Measurements from ENCODE around the gene CDK18.

Gene CDK18

GRCh38 chr1:205568135-205568468 lies 63.6 kb downstream of the CDK18 start:
- no peak for DNase-seq (ENCODE audit: low read depth in 1 of 2, low spot score in 1 of 2)

DNA sequence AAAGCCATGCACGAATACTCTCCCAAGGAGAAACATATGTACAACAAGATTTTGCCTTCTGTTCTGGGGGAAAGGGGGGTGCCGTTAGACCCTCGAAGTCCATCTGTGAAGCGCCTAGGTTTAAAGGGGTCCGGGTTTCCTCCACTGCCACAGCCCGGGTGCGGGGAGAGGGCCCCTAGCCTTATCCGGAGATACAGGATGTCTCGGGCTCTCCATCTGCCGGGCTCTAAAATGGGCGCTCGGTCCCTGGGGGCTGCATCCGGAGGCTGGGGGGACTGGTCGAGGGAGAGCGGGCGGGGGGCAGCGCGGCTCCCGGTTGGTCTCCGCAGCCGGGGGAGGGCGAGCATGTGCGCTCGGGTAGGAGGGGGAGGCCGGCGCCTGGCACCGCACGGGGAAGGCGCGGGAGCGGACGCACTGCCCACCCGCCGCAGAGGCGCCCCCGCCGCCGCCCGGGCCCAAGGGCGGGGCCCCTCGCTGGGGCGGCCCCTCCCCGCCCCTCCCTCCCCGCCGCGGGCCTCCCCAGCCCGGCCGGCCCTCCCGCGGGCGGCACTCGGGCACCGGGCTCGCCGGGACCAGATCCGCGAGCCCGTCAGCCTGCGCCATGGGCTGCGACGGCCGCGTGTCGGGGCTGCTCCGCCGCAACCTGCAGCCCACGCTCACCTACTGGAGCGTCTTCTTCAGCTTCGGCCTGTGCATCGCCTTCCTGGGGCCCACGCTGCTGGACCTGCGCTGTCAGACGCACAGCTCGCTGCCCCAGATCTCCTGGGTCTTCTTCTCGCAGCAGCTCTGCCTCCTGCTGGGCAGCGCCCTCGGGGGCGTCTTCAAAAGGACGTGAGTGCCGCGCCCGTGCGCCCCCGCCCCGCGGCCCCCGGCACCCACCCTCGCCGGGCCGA lies 64.2 kb downstream of the CDK18 start:
- DNase-seq (ENCODE audit: low read depth in 1 of 2, low spot score in 1 of 2): no peak

GRCh38 chr1:205569411-205570172 lies 65.1 kb downstream of the CDK18 start:
- DNase-seq (ENCODE audit: low read depth in 1 of 2, low spot score in 1 of 2): no peak

- DNase-seq (ENCODE audit: low read depth in 1 of 2, low spot score in 1 of 2): no peak
Observed at GRCh38 chr1:205570173-205570501, 65.7 kb downstream of the CDK18 start.

GRCh38 chr1:205570796-205571537 lies 66.5 kb downstream of the CDK18 start:
- no peak for DNase-seq (ENCODE audit: low read depth in 1 of 2, low spot score in 1 of 2)

GRCh38 chr1:205571747-205572146 lies 67.3 kb downstream of the CDK18 start:
- no peak for DNase-seq (ENCODE audit: low read depth in 1 of 2, low spot score in 1 of 2)

DNA sequence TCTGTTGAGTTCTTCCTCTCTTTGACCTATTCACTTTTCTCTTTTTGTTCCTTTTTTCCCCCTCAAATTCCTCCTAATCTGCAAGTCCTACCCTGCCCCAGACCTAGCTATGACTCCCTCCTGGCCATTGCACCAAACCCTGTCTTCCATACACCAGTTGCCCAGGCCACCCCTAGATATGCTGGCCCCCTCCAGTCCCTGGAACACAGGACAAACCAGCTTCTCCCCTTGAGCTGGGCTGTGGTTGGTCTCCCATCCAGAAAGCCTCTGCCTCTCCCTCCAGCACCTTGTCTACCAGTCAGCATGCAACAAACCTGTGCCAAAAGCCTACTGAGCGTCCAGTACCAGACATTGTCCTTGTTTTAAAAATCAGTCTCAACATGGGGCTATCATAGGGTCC lies 68.0 kb downstream of the CDK18 start:
- DNase-seq (ENCODE audit: low read depth in 1 of 2, low spot score in 1 of 2): no peak

DNA sequence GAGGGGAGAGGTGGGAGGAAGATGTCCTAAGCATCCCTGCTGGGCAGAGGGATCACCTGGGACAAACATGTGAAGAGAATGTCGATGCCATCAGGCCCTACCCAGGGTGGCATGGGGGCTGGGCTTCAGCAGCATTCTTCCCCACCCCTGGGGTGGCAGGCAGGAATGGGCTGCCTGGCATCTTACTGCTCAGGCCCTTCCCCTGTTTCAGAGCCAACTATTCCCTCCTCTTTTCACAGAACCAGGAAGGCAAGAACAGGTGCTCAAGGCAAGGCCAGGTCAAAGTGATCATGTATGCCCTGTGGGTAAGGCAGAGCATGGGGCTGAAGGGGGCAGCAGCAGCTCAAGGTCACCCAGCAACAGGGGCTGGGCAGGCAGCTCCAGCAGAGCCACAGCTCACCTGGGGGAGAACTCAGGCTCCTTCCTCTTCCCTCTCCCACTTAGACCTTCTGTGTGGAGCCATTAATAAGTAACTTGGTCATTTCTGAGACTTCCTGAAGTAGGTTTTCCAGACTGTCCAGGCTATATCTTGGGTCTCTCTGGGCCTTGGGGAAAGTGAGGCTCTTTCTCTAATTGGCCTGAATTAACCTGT lies 70.9 kb downstream of the CDK18 start:
- no peak for DNase-seq (ENCODE audit: low read depth in 1 of 2, low spot score in 1 of 2)

DNA sequence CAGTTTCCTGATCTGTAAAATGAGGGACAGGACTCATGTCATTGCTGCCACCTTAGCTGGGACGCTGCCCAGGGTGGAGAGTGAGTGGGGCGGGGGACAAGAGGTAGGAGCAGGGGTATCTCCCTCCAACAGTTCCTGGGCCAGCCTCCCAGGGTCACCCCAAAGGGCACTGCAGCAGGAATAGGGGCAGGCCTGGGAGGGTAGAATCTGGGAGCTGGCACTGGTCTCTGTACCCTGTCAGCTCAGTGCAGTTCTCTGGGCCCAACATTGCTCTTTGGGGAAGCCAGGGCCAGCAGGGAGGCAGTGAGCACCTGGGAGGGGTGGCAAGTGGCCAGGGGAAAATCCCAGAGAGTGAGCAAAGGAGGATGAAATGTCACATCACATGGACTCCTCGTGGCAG lies 71.5 kb downstream of the CDK18 start:
- no peak for DNase-seq (ENCODE audit: low read depth in 1 of 2, low spot score in 1 of 2)

DNA sequence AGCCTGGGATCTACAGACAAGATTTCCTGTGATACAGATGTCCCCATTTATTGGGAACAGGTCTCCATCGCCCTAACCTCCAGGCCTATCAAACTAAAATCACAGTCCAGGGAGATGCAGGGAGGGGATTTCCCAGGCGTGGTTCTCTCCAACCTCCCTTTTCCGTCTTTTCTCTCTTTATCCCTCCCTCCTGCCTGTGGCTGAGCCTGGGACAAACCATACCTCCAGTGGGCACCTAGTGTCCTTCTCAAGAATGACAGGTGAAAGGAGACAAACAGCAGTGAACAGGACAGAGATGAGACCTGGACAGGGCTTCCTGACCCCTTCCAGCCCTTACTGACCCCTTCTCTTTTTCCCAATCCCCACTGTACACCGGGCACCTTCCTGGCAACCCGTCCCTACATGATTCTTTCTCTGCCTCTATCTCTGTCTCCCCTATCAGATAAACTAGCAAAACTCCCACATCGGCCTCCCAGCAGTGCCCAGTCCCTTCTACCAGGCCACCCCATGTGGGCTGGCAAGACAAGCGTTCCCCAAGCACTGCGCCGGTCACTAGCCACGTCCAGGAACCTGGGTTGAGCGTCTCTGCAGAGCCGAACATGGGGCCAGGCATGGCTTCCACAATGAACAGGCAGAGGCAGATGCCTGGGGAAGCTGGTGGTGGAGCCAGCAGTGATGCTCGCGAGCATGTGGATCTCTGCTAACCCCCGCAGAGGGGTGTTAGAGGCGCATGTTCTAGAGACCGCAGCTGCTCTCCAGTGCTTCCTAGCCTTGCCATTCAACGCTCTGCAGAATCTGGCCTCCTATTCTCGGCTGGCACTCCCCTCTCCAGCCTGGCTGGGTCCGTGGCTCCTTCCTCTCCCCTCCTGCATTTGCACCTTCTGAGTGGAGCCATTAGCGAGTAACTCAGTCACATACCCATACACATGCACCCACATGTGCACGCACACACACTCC lies 72.6 kb downstream of the CDK18 start:
- DNase-seq (ENCODE audit: low read depth in 1 of 2, low spot score in 1 of 2): no peak

DNA sequence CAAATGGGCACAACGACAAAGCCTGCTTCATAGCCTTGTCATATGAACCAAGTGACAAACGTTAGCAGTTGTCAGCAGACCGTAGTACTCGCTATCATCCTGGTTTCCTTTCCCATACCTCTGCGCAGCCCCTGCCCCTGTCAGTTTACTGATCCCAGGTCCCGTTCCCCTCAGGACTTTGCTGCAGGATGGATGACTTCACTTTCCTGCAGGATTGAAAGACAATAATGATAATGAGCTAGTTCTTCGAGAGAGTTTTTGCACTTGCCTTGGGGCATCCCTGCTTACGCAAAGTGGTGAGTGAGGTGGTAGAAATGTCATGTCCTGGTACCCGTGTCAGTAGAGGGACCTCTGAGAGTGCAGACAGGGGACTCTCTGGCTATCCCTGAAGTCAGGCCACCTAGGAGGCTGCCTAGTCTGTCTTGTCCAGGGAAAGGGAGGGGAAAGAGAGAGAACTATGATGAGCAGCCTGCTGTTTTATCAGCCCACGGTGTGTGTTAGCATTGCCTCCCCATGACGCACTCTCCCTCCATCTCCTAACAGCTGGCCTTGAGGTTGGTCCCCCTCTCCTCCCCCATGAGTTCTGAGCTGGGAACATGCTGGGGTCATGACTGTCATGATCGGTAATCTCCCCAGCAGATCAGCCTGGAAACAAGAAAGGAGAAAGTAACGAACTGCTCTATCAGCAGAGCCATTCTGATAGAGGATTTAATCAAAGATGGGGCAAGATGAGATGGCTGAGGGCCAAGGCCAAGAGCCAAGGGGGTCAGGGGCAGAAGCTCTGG lies 73.6 kb downstream of the CDK18 start:
- no peak for DNase-seq (ENCODE audit: low read depth in 1 of 2, low spot score in 1 of 2)

- no peak for DNase-seq (ENCODE audit: low read depth in 1 of 2, low spot score in 1 of 2)
Observed at GRCh38 chr1:205578780-205579571, 74.5 kb downstream of the CDK18 start.

GRCh38 chr1:205579711-205580110 lies 75.2 kb downstream of the CDK18 start:
- no peak for DNase-seq (ENCODE audit: low read depth in 1 of 2, low spot score in 1 of 2)

DNA sequence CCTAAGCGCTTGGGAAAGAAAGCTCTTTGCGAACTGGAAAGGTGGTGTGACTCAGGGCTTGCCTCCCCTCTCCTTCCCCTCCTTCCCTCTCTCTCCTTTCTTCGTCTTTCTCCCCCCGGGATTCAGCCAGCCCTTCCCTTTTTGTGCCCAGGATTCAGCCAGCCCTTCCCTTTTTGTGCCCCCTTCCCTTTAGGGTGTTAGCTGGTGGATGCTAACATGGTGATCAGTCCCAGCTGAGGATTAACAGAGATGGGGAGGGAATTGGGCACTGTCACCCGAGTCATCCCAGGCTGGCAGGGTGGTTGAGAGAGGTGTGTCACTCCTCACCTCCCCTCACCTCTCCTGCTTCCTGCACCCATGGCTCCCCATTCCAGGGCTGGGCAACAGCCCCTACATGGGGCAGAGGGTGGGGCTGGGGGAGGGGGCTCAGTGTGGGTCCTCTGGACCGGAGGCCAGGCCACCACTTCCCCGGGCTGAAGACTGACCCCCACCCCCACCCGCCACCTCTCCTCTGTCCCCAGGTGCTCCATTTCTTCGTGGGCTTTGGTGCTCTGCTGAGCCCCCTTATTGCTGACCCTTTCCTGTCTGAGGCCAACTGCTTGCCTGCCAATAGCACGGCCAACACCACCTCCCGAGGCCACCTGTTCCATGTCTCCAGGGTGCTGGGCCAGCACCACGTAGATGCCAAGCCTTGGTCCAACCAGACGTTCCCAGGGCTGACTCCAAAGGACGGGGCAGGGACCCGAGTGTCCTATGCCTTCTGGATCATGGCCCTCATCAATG lies 75.9 kb downstream of the CDK18 start:
- DNase-seq (ENCODE audit: low read depth in 1 of 2, low spot score in 1 of 2): no peak

- DNase-seq (ENCODE audit: low read depth in 1 of 2, low spot score in 1 of 2): no peak
Observed at GRCh38 chr1:205580923-205581180, 76.4 kb downstream of the CDK18 start.

GRCh38 chr1:205581321-205581980 lies 77.0 kb downstream of the CDK18 start:
- no peak for DNase-seq (ENCODE audit: low read depth in 1 of 2, low spot score in 1 of 2)

- no peak for DNase-seq (ENCODE audit: low read depth in 1 of 2, low spot score in 1 of 2)
Observed at GRCh38 chr1:205582046-205582445, 77.6 kb downstream of the CDK18 start.

Data from activated T-helper 1 cell treated with anti-CD3 and anti-CD28 coated beads, Interleukin-2, amount 50 U/mL, for 16 hours (primary cell).